Smooth muscle cell (in vitro differentiated cells): ENCODE data around the gene CLEC5A. TPM values are rescaled to one million over a fixed set of nuclear protein-coding genes. Genes with fewer than 3 reads are reported as not detected.

Experiments
- DNase-seq: peaks from one replicate; lab custom pipeline; 2025; ENCODE audit not compliant: unreplicated experiment; lab: John Stamatoyannopoulos, UW
- H2AFZ ChIP-seq: fragments of 200-600 bp; sonication (generic); 2 replicates; pipeline ENCODE4 v1.6.0; 2016; ENCODE audit warnings: antibody characterized with exemption, low read depth, mild to moderate bottlenecking
- H3F3A ChIP-seq: fragments of 200-600 bp; sonication (generic); 2 replicates; pipeline ENCODE4 v1.6.0; 2017; ENCODE audit warnings: antibody characterized with exemption, low read depth
- H3K27ac ChIP-seq: fragments of 200-600 bp; sonication (generic); 2 replicates; pipeline ENCODE4 v1.5.1; 2016; ENCODE audit warnings: low read depth, mild to moderate bottlenecking
- H3K27me3 ChIP-seq: fragments of 200-600 bp; sonication (generic); 2 replicates; pipeline ENCODE4 v1.6.1; 2016; ENCODE audit warnings: low read depth, mild to moderate bottlenecking
- H3K36me3 ChIP-seq: fragments of 200-600 bp; sonication (generic); 2 replicates; pipeline ENCODE4 v1.5.1; 2016; ENCODE audit warnings: low read depth
- H3K4me1 ChIP-seq: fragments of 200-600 bp; sonication (generic); 2 replicates; pipeline ENCODE4 v1.5.1; 2016; ENCODE audit warnings: low read depth
- H3K4me2 ChIP-seq: fragments of 200-600 bp; sonication (generic); 2 replicates; pipeline ENCODE4 v1.6.0; 2016; ENCODE audit warnings: mild to moderate bottlenecking
- H3K4me3 ChIP-seq: fragments of 200-600 bp; sonication (generic); 2 replicates; pipeline ENCODE4 v1.5.1; 2016; ENCODE audit warnings: mild to moderate bottlenecking
- H3K79me2 ChIP-seq: fragments of 200-600 bp; sonication (generic); 2 replicates; pipeline ENCODE4 v1.6.0; 2016; ENCODE audit warnings: low read depth, mild to moderate bottlenecking
- H3K9ac ChIP-seq: fragments of 200-600 bp; sonication (generic); 2 replicates; pipeline ENCODE4 v1.6.0; 2016; ENCODE audit warnings: low read depth
- H3K9me3 ChIP-seq: fragments of 200-600 bp; sonication (generic); replicated peaks from 2 replicates; pipeline ENCODE4 v1.5.1; 2016; ENCODE audit warnings: low read depth
- H4K20me1 ChIP-seq: fragments of 200-600 bp; sonication (generic); 2 replicates; pipeline ENCODE4 v1.6.0; 2016; ENCODE audit warnings: low read depth
- WGBS: methylation state at CpG from one replicate; pipeline ENCODE4 v1.1.7; 2016; ENCODE audit warnings: low lambda C conversion rate; 5-methylcytosine and 5-hydroxymethylcytosine counted together
- polyA plus RNA-seq: library from polyadenylated mRNA; unstranded; fragments of >200 nt; fragmentation: Nextera tagmentation; extraction: Ambion mirVana; gene quantifications from 2 replicates; pipeline ENCODE4 v1.2.1, GENCODE V29; 2016
- total RNA-seq: library from RNA; depleted of rRNA; stranded (reverse); fragments of >200 nt; gene quantifications from 2 replicates; pipeline ENCODE4 v1.2.3, GENCODE V29; 2014
- TF ChIP-seq, protein P1 (sequence below): fragments of 200-600 bp; sonication (generic); IDR thresholded peaks from 2 replicates; pipeline ENCODE4 v1.5.1; 2017; ENCODE audit warnings: borderline replicate concordance, mild to moderate bottlenecking, antibody characterized with exemption; ENCODE audit not compliant: insufficient read depth, poor library complexity, severe bottlenecking

Gene CLEC5A
- total and polyA plus RNA-seq, 2 experiments from 2014 or later, result not detected

DNA sequence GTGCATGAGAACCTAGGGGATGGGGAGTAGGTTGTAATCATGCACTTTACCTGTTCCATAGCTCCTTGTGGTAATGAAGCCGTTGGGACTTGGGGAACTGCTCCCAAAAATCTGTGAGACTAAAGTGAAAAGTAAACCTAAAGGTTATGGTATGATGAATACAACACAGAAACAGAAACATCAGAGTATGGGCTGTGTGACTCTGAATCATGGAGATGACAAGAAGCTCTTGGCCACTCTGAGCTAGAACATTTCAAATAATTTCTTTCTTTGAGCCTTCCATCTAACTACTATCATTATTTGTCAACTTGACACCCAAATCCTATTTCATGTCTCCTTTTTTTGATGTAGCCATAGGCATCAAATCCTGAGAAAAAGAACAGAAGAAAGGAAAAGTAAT, 2.9 kb downstream of the CLEC5A start:
- H3K79me2 ChIP-seq, result no peaks in the 10 kb centered on the region
- no peaks in the 10 kb centered on the region for H4K20me1 ChIP-seq
- H3K9ac ChIP-seq, result no peak overlapping the region
- no peaks in the 10 kb centered on the region for H3K36me3 ChIP-seq
- TF ChIP-seq, protein P1, sequence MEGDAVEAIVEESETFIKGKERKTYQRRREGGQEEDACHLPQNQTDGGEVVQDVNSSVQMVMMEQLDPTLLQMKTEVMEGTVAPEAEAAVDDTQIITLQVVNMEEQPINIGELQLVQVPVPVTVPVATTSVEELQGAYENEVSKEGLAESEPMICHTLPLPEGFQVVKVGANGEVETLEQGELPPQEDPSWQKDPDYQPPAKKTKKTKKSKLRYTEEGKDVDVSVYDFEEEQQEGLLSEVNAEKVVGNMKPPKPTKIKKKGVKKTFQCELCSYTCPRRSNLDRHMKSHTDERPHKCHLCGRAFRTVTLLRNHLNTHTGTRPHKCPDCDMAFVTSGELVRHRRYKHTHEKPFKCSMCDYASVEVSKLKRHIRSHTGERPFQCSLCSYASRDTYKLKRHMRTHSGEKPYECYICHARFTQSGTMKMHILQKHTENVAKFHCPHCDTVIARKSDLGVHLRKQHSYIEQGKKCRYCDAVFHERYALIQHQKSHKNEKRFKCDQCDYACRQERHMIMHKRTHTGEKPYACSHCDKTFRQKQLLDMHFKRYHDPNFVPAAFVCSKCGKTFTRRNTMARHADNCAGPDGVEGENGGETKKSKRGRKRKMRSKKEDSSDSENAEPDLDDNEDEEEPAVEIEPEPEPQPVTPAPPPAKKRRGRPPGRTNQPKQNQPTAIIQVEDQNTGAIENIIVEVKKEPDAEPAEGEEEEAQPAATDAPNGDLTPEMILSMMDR, result no peak
- peaks cover 6% of the 10 kb centered on the region for H3K9me3 ChIP-seq
- no peak overlapping the region for H2AFZ ChIP-seq
- 77% methylated on average over 1 of the region's 1 CpG for whole genome bisulfite sequencing
- no peak overlapping the region for H3K27ac ChIP-seq
- H3K27me3 ChIP-seq, result no peaks in the 10 kb centered on the region
- DNase-seq, result no peak
- no peak overlapping the region for H3K4me3 ChIP-seq
- no peaks in the 10 kb centered on the region for H3K4me1 ChIP-seq
- H3F3A ChIP-seq, result no peaks in the 10 kb centered on the region
- H3K4me2 ChIP-seq, result no peak overlapping the region

DNA sequence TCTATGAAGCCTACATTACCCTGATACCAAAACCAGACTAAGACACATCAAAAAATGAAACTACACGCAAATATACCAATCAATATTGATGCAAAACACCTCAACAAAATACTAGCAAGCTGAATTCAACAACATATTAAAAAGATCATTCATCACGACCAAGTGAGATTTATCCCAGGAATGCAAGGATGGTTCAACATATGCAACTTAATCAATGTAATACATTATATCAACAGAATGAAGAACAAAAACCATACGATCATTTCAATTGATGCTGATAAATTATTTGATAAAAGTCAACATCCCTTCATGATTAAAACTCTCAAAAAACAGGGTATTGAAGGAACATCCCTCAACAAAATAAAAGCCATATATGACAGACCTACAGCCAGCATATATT, 5.7 kb downstream of the CLEC5A start:
- H2AFZ ChIP-seq, result no peak overlapping the region
- no peaks in the 10 kb centered on the region for H4K20me1 ChIP-seq
- TF ChIP-seq, protein P1, result no peak
- H3K27ac ChIP-seq, result no peak overlapping the region
- H3K9me3 ChIP-seq, result peaks cover 6% of the 10 kb centered on the region
- DNase-seq, result no peak
- no peak overlapping the region for H3K4me2 ChIP-seq
- H3K4me1 ChIP-seq, result no peaks in the 10 kb centered on the region
- no peak overlapping the region for H3K9ac ChIP-seq
- no peaks in the 10 kb centered on the region for H3K27me3 ChIP-seq
- H3K36me3 ChIP-seq, result no peaks in the 10 kb centered on the region
- WGBS, result 83% methylated on average over 3 of the region's 3 CpGs
- no peaks in the 10 kb centered on the region for H3F3A ChIP-seq
- no peak overlapping the region for H3K4me3 ChIP-seq
- no peaks in the 10 kb centered on the region for H3K79me2 ChIP-seq

DNA sequence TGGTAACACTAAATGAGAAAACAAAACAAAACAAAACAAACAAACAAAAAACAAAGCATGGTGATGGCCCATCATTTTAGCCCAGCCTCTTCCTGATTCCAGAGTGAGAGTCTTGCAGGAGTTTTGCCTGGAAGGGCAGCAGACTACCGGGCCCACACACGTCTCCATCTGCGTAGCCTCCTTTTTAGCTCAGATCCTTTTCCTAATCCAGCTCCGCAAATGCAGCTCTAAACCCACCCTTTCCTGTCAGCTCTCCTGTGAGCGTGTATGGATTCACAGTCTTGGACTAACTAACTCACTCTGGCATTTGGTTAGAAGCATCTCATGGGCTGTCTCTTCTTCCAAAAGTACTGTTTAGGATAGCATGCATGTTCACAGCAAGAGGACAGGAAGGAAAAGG, 16.6 kb downstream of the CLEC5A start:
- DNase-seq, result no peak
- no peak overlapping the region for H3K27ac ChIP-seq
- H3K4me2 ChIP-seq, result no peak overlapping the region
- 80% methylated on average over 5 of the region's 5 CpGs for WGBS
- H2AFZ ChIP-seq, result no peak overlapping the region
- H3K9me3 ChIP-seq, result no peaks in the 10 kb centered on the region
- H4K20me1 ChIP-seq, result no peaks in the 10 kb centered on the region
- no peaks in the 10 kb centered on the region for H3K79me2 ChIP-seq
- no peaks in the 10 kb centered on the region for H3F3A ChIP-seq
- no peaks in the 10 kb centered on the region for H3K4me1 ChIP-seq
- no peak overlapping the region for H3K4me3 ChIP-seq
- no peaks in the 10 kb centered on the region for H3K36me3 ChIP-seq
- no peaks in the 10 kb centered on the region for H3K27me3 ChIP-seq
- H3K9ac ChIP-seq, result no peak overlapping the region
- TF ChIP-seq, protein P1, result no peak

DNA sequence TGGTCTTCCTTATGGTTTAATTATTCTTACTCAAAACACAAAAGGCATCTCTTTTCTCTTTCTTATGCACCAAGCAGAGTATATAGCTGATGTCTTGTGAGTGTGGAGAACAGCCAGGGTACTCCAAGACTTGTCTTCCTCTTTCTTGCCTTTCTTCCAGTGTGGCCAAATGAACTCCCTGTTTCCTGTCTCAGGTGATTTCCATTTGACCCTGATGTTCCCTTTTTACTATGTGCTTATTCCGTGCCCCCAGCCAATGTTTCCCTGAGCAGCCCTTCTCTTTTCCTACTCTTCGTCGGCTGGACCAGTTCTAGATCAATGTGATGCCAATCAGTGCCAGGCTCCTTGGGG, 18.0 kb downstream of the CLEC5A start:
- H3K9ac ChIP-seq, result no peak overlapping the region
- no peaks in the 10 kb centered on the region for H3K36me3 ChIP-seq
- H2AFZ ChIP-seq, result no peak overlapping the region
- H4K20me1 ChIP-seq, result no peaks in the 10 kb centered on the region
- no peak overlapping the region for H3K4me3 ChIP-seq
- TF ChIP-seq, protein P1, result no peak
- no peaks in the 10 kb centered on the region for H3K4me1 ChIP-seq
- no peaks in the 10 kb centered on the region for H3K79me2 ChIP-seq
- H3F3A ChIP-seq, result no peaks in the 10 kb centered on the region
- no peaks in the 10 kb centered on the region for H3K9me3 ChIP-seq
- DNase-seq, result no peak
- WGBS, result 89% methylated on average over 3 of the region's 3 CpGs
- H3K27ac ChIP-seq, result no peak overlapping the region
- H3K27me3 ChIP-seq, result no peaks in the 10 kb centered on the region
- no peak overlapping the region for H3K4me2 ChIP-seq
